GM12892 (cell line): ENCODE results near the gene MXD3.

ENCODE experiments used
- DNase-seq: peaks from one replicate; pipeline ENCODE4 v3.0.0; 2011; ENCODE audit not compliant: insufficient read length
- FAIRE-seq: peaks from 2 replicates; lab custom pipeline; 2011; peaks lifted over from hg19 to GRCh38; lab: Jason Lieb, UNC
- POLR2A ChIP-seq: IDR thresholded peaks from 2 replicates; pipeline ENCODE4 v1.6.1; 2011; ENCODE audit warnings: low read depth, low read length, control low read depth
- POLR2AphosphoS5 ChIP-seq: IDR thresholded peaks from 2 replicates; pipeline ENCODE4 v1.6.1; 2011; ENCODE audit warnings: low read depth, low read length, control low read depth
- TAF1 ChIP-seq: IDR thresholded peaks from 2 replicates; pipeline ENCODE4 v1.6.1; 2011; ENCODE audit warnings: low read depth, mild to moderate bottlenecking, control low read depth, low read length, borderline replicate concordance

The MXD3 gene

GRCh38 chr5:177304392-177305119, 7.1 kb downstream of the MXD3 start:
- DNase-seq (no peak), FAIRE-seq (no peak)
- TF ChIP-seq POLR2A (0 out of 2 replicates have a peak, but pooled peaks have one; percentile 12), POLR2AphosphoS5 (peak; percentile 39; the same call in 1 of the 2 replicates), TAF1 (no peak)

- DNase-seq (no peak), FAIRE-seq (no peak)
- TF ChIP-seq POLR2AphosphoS5 (no peak; the same call in 1 of the 2 replicates), TAF1 (no peak), POLR2A (no peak)
These were observed 7.7 kb downstream of the MXD3 start for GRCh38 chr5:177303925-177304391.

- DNase-seq (peak; percentile 82), FAIRE-seq (peak; percentile 27)
- TF ChIP-seq TAF1 (no peak; the same call in 1 of the 2 replicates), POLR2A (peak; percentile 55; the same call in 1 of the 2 replicates), POLR2AphosphoS5 (no peak)
These were observed 8.4 kb downstream of the MXD3 start, which contains the start of the genes PRELID1 and RAB24 for GRCh38 chr5:177303121-177303924. TSS of gene PRELID1 (plus strand) at chr5:177303799. CDS start at chr5:177303986, 187 bp downstream. TSS of gene RAB24 (minus strand) at chr5:177303719. CDS start at chr5:177303288, 431 bp downstream.

GRCh38 chr5:177302354-177303110, 9.2 kb downstream of the MXD3 start:
- no peak for DNase-seq
- no peak; the same call in 1 of the 2 replicates for TF ChIP-seq POLR2A
- no peak; the same call in 1 of the 2 replicates for TF ChIP-seq POLR2AphosphoS5
- TF ChIP-seq TAF1: no peak
- FAIRE-seq: no peak

- TF ChIP-seq POLR2AphosphoS5 (no peak), TAF1 (no peak), POLR2A (no peak)
- no peak for FAIRE-seq
These were observed 10.1 kb downstream of the MXD3 start for GRCh38 chr5:177301503-177302165.

GRCh38 chr5:177300951-177301350, 10.7 kb downstream of the MXD3 start:
- TF ChIP-seq POLR2A (no peak), TAF1 (no peak), POLR2AphosphoS5 (no peak)
- FAIRE-seq: no peak
- DNase-seq: no peak

More at GRCh38 chr5:177301503-177302165, 10.1 kb downstream of the MXD3 start:
- DNase-seq: no peak

GRCh38 chr5:177300236-177300880, 11.3 kb downstream of the MXD3 start:
- TF ChIP-seq POLR2A: no peak; the same call in 1 of the 2 replicates
- TF ChIP-seq TAF1: no peak
- no peak for TF ChIP-seq POLR2AphosphoS5
- FAIRE-seq (peak; percentile 90), DNase-seq (peak; percentile 48)

GRCh38 chr5:177299697-177300096, 12.0 kb downstream of the MXD3 start:
- no peak for DNase-seq
- no peak for FAIRE-seq
- TF ChIP-seq POLR2A (no peak), POLR2AphosphoS5 (no peak), TAF1 (no peak)

GRCh38 chr5:177297922-177298321, 13.8 kb downstream of the MXD3 start:
- TF ChIP-seq TAF1 (no peak), POLR2AphosphoS5 (no peak), POLR2A (no peak)
- DNase-seq (no peak), FAIRE-seq (no peak)

- DNase-seq: no peak
- FAIRE-seq: no peak
- TF ChIP-seq POLR2AphosphoS5 (no peak), POLR2A (no peak), TAF1 (no peak)
These were observed 15.1 kb downstream of the MXD3 start for GRCh38 chr5:177296581-177296980.
